Stimulated activated naive CD4-positive, alpha-beta T cell (primary cell): ENCODE results near the gene CDY1B.
"Not testable (repeated sequence)": the region's sequence is repeated elsewhere in the genome, so short reads cannot be mapped to it uniquely, and the experiment has no call there.

Source experiments
- DNase-seq, 6 experiments: peaks; one replicate each; lab custom pipeline; 2025; lab: John Stamatoyannopoulos, UW

CDY1B gene

GRCh38 chrY:24047919-24048318 lies at the start of gene CDY1B:
CDY1B (minus strand) TSS chrY:24048019; CDS start chrY:24047688, 331 bp downstream.
- not testable (repeated sequence) for DNase-seq

DNA sequence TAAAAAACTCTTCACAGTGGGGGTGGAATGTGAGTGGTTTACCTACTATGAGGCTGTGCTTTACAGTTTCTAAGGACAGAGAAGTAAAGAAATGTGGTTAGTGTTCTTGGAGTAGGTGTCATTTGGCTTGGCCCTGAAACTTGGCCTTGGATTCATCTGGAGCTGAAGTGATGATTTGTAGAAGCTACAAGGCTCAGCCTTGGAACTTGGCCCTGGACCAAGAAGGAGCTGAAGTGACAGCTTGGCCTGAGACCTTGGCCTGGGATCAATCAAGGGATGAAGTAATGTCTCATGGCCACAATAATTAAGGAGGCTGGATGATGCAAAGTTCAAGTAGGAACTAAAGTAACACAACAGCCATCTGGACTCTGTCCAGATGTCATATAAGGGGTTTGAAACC lies 1.7 kb upstream of the CDY1B start:
- not testable (repeated sequence) for DNase-seq

DNA sequence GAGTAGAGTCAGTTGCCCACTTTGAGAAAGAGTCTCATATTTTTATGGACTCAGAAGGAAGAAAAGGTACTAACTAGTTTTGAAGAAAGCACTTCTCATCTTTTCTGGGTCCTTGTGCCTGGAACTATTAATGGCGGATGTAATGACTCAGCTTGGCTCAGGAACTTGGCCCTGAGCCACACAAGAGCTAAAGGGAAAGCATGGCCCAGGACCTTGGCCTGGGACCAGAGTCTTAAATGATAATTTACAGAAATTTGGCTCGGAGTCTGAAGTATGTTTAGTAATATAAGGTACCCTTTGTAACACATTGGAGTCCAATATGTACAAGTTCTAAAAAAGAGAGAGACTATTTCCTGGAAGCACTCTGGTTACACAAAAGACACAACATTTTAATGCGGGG lies 4.6 kb downstream of the CDY1B start:
- DNase-seq, result not testable (repeated sequence)

DNA sequence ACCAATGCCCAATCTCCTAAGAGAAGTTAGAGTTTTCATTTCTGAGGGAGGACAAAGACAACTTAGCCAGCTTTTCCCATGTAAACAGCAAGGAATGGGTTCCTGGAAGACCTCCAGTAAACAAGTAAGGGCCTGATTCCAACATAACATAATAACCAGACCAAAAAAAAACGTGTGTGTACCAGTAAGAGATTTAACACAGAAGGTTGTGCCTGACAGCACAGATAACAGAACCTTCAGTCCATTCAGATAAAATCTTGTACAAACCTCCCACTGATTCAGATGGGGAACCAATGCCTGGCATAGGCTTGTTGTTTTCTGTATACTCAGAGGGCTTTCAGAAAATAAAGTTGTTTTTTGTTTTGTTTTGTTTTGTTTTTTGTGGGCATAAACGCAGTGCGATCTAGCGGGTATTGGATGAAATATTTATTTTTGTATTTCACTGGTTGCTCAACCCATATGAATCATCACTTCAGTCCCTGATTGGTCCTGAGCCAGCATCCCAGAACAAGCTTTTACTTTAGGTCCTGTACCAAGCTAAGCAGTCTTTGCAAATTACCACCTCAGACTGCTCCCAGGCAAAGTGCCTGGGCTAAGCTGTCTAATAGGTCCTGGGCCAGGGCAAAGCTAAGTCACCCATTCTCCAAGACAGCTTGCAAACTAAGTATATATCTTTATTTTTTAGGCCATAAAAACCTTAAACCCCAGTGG lies 8.7 kb downstream of the CDY1B start:
- not testable (repeated sequence) for DNase-seq

GRCh38 chrY:24026212-24027103 lies 21.4 kb downstream of the CDY1B start:
- DNase-seq, result not testable (repeated sequence)
